Activated naive CD4-positive, alpha-beta T cell treated with anti-CD3 and anti-CD28 coated beads, Interleukin-2, amount 50 U/mL, for 24 hours (primary cell): ENCODE measurements around the gene ZFAND5.

ENCODE experiments used
- H3K27ac Mint-ChIP-seq: one replicate; pipeline ENCODE4 v1.8.0; 2021; ENCODE audit warnings: mild to moderate bottlenecking, mixed read lengths
- H3K27me3 Mint-ChIP-seq: one replicate; pipeline ENCODE4 v1.8.0; 2021; ENCODE audit warnings: mixed read lengths
- H3K36me3 Mint-ChIP-seq: one replicate; pipeline ENCODE4 v1.8.0; 2021; ENCODE audit warnings: mixed read lengths
- H3K4me1 Mint-ChIP-seq: one replicate; pipeline ENCODE4 v1.8.0; 2021; ENCODE audit warnings: mixed read lengths
- H3K4me3 Mint-ChIP-seq: one replicate; pipeline ENCODE4 v1.8.0; 2021; ENCODE audit warnings: mild to moderate bottlenecking, mixed read lengths
- H3K9me3 Mint-ChIP-seq: one replicate; pipeline ENCODE4 v1.8.0; 2021; ENCODE audit warnings: mixed read lengths

Gene ZFAND5

DNA sequence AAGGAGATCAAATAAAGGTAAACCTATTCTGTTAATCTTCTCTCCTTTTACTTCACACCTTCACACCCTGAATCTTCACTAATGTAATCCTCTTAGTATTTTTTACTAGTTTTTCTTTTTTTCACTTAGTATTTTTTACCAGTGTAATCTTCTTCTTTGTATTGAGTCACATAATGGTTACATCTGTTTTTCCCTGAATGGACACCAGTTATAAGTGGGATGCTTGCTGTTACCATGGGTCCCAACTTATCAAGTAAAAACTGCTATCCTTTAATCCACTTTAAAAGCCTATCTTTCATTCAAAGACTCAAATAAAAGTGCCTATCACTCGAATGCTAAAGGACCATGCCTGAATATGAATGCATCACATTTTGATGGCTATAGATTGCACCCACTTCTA, 15.1 kb downstream of the ZFAND5 start:
- Mint-ChIP-seq H3K36me3 (peaks cover 10% of the 10 kb centered on the region), H3K4me3 (no peak overlapping the region), H3K4me1 (peaks cover 16% of the 10 kb centered on the region), H3K27ac (no peak overlapping the region), H3K9me3 (no peaks in the 10 kb centered on the region), H3K27me3 (no peaks in the 10 kb centered on the region)

DNA sequence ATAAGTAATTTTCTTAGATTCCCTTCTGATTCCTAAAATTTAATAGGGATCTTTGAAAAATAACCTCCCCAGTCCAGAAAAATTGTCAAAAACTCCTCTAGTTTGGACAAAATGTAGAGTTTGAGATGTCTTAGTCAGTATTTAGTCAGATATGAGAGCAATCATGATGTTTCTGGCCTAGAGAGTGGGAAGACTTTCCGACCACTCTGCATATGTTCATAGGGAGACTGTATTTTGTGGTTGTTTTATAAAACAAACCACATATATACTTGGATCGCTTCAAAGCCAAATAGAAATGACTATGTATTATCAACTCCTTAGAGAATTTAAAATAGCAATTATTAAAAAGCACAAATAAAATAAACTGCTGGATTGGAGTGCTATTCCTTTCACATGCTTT, 15.8 kb downstream of the ZFAND5 start:
- Mint-ChIP-seq H3K27me3 (no peaks in the 10 kb centered on the region), H3K4me3 (no peak overlapping the region), H3K4me1 (peaks cover 16% of the 10 kb centered on the region), H3K36me3 (peaks cover 6% of the 10 kb centered on the region), H3K9me3 (no peaks in the 10 kb centered on the region), H3K27ac (no peak overlapping the region)

DNA sequence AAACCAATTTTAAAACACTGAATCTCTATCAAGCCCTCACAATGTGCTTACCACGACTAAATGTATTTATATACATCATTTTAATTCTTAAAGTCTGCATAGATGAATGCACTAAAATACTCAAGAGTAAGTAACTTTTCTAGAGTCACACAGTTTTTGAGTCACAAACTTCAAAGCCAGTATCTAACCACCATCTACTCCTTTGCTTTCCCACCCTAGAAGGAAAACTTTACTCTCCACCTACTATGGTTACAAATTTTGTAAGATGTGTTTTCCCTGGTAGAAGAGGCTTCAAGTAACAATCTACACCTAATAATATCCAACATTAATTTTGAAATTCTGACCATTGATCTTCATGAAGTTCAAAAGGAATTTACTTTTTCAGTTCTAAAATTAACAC, 18.7 kb downstream of the ZFAND5 start:
- no peaks in the 10 kb centered on the region for H3K27me3 Mint-ChIP-seq
- H3K36me3 Mint-ChIP-seq, result no peaks in the 10 kb centered on the region
- no peaks in the 10 kb centered on the region for H3K9me3 Mint-ChIP-seq
- H3K27ac Mint-ChIP-seq, result no peak overlapping the region
- no peak overlapping the region for H3K4me3 Mint-ChIP-seq
- H3K4me1 Mint-ChIP-seq, result peaks cover 16% of the 10 kb centered on the region

- Mint-ChIP-seq H3K36me3 (no peaks in the 10 kb centered on the region), H3K4me3 (no peak overlapping the region), H3K4me1 (no peaks in the 10 kb centered on the region), H3K9me3 (no peaks in the 10 kb centered on the region), H3K27ac (no peak overlapping the region), H3K27me3 (no peaks in the 10 kb centered on the region)
Observed at GRCh38 chr9:72338631-72339030, 26.4 kb downstream of the ZFAND5 start.

- Mint-ChIP-seq H3K9me3 (no peaks in the 10 kb centered on the region), H3K36me3 (no peaks in the 10 kb centered on the region), H3K4me1 (no peaks in the 10 kb centered on the region), H3K27ac (no peak overlapping the region), H3K4me3 (no peak overlapping the region), H3K27me3 (no peaks in the 10 kb centered on the region)
Observed at GRCh38 chr9:72337286-72337685, 27.7 kb downstream of the ZFAND5 start.

GRCh38 chr9:72334658-72335337, 30.2 kb downstream of the ZFAND5 start:
- no peaks in the 10 kb centered on the region for H3K9me3 Mint-ChIP-seq
- H3K4me1 Mint-ChIP-seq, result no peaks in the 10 kb centered on the region
- no peaks in the 10 kb centered on the region for H3K27me3 Mint-ChIP-seq
- no peak overlapping the region for H3K27ac Mint-ChIP-seq
- no peak overlapping the region for H3K4me3 Mint-ChIP-seq
- no peaks in the 10 kb centered on the region for H3K36me3 Mint-ChIP-seq

DNA sequence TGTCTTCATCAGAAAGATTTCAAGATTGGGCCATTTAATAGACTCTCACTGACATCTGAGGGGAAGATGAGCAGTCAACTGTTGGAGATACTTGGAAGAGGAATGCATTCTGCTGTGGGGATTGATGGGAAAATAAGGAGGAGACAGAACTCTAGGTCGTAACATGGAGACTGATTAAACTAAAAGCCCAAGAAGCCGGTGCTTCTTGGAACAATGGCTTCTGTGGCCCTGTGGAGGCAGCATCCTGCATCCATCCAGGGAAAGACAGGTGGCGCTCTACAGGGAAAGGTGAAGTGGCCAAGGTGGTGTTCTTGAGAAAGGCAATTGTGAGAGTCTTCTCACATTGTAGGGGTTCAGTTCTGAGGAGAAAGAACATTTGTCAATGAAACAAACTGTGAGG, 31.3 kb downstream of the ZFAND5 start:
- Mint-ChIP-seq H3K4me1 (no peaks in the 10 kb centered on the region), H3K27ac (no peak overlapping the region), H3K4me3 (no peak overlapping the region), H3K36me3 (no peaks in the 10 kb centered on the region), H3K27me3 (no peaks in the 10 kb centered on the region), H3K9me3 (no peaks in the 10 kb centered on the region)

GRCh38 chr9:72333197-72333596, 31.8 kb downstream of the ZFAND5 start:
- Mint-ChIP-seq H3K9me3 (no peaks in the 10 kb centered on the region), H3K4me3 (no peak overlapping the region), H3K4me1 (no peaks in the 10 kb centered on the region), H3K27me3 (no peaks in the 10 kb centered on the region), H3K27ac (no peak overlapping the region), H3K36me3 (no peaks in the 10 kb centered on the region)

- Mint-ChIP-seq H3K4me3 (no peak overlapping the region), H3K9me3 (no peaks in the 10 kb centered on the region), H3K27me3 (no peaks in the 10 kb centered on the region), H3K4me1 (no peaks in the 10 kb centered on the region), H3K27ac (no peak overlapping the region), H3K36me3 (no peaks in the 10 kb centered on the region)
Observed at GRCh38 chr9:72332351-72332750, 32.7 kb downstream of the ZFAND5 start.

DNA sequence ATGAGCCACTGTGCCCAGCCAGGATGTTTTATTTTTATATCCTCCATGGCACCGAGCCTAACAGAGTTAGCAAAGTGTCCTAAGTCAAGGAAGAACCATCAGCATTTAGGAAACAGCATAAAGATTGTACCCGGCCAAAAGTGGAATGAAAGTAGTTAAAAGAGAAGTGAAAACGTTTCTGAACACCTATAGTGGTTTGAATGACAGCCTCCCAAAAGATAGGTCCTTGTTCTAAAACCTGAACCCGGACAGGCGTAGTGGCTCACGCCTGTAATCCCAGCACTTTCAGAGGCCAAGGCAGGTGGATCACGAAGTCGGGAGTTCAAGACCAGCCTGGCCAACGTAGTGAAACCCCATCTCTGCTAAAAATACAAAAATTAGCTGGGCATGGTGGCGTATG, 37.4 kb downstream of the ZFAND5 start:
- no peak overlapping the region for H3K4me3 Mint-ChIP-seq
- H3K27ac Mint-ChIP-seq, result no peak overlapping the region
- no peaks in the 10 kb centered on the region for H3K36me3 Mint-ChIP-seq
- H3K9me3 Mint-ChIP-seq, result no peaks in the 10 kb centered on the region
- no peaks in the 10 kb centered on the region for H3K4me1 Mint-ChIP-seq
- no peaks in the 10 kb centered on the region for H3K27me3 Mint-ChIP-seq

- Mint-ChIP-seq H3K36me3 (no peaks in the 10 kb centered on the region), H3K9me3 (no peaks in the 10 kb centered on the region), H3K4me1 (no peaks in the 10 kb centered on the region), H3K27ac (no peak overlapping the region), H3K4me3 (no peak overlapping the region), H3K27me3 (no peaks in the 10 kb centered on the region)
Observed at GRCh38 chr9:72326641-72327040, 38.4 kb downstream of the ZFAND5 start.

DNA sequence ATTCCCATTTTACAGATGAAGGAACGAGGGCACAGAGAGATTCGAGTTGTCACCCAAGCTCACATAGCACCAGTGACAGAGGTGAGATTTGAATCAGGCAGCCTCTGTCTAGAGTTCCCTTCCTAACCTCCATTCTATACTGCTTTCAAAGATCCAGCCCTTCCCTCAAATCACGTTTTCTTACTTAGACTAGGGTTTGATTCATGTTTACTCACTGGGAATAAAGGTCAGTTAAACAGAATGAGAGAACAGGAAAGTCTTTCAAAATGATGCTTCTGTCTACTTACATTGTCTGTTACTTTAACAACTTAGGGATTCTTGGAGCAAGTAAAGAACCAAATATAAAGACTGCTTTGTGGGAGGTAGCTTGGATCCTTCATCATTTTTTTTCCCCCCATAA, 40.0 kb downstream of the ZFAND5 start:
- H3K27ac Mint-ChIP-seq, result no peak overlapping the region
- no peak overlapping the region for H3K4me3 Mint-ChIP-seq
- H3K36me3 Mint-ChIP-seq, result no peaks in the 10 kb centered on the region
- no peaks in the 10 kb centered on the region for H3K4me1 Mint-ChIP-seq
- H3K27me3 Mint-ChIP-seq, result no peaks in the 10 kb centered on the region
- H3K9me3 Mint-ChIP-seq, result no peaks in the 10 kb centered on the region

GRCh38 chr9:72322678-72323077, 42.3 kb downstream of the ZFAND5 start:
- no peaks in the 10 kb centered on the region for H3K36me3 Mint-ChIP-seq
- H3K27me3 Mint-ChIP-seq, result no peaks in the 10 kb centered on the region
- no peaks in the 10 kb centered on the region for H3K4me1 Mint-ChIP-seq
- no peak overlapping the region for H3K27ac Mint-ChIP-seq
- H3K9me3 Mint-ChIP-seq, result no peaks in the 10 kb centered on the region
- H3K4me3 Mint-ChIP-seq, result no peak overlapping the region

DNA sequence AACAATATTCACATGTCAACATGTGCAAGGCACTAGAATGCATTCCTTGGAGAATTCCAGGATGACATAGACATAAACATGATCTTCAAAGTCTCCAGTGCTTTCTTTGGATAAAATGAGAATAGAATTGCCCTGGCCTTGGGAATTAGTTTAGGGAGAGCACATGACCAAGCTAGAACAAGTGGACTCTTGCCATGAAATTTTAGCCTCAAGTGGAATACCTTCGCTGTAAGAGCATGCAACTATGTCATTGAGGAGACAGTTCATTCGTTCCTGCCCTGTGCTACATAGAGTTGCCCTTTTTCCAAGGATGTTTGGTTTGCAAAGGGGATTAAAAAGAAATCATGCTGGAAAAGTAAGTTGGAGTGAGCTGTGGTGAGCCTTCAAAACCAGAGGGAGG, 42.7 kb downstream of the ZFAND5 start:
- Mint-ChIP-seq H3K4me3 (no peak overlapping the region), H3K27me3 (no peaks in the 10 kb centered on the region), H3K9me3 (no peaks in the 10 kb centered on the region), H3K27ac (no peak overlapping the region), H3K36me3 (no peaks in the 10 kb centered on the region), H3K4me1 (no peaks in the 10 kb centered on the region)

DNA sequence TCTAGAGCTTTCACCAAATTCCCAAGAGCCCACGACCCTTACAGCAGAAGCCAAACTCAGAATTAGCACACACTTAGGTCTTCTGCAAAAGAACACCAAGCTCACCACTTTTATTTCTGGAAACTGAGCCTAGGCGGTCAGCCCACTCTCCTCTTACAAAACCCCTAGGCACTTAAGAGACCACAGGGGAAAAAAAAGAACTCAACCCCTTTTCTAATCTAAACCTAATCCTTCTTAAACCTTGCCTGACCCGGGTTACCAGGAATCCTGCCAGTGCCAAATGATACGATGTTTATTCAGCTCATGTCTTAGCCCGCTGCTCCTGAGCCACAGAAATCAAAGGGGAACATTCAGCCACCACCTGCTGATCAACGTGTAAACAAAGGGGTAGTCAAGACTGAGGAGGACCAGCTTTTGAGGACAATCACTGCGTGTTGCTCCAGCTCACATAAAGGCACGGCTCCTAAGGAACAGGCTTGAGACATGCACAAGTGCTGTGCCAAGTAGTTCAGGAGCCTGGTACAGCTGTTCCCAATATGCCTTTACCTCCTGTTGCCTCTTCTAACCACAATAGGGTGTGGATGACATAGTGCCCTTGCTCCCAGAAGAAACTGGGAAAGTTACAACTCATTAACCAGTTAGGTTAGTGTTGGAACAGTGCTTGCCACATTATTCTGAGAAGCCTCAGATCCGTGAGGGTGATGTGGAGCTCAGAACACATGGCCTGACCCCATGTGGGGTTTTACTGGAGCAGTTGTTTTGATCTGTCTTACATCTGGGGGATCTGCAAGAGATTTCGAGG, 49.3 kb downstream of the ZFAND5 start:
- Mint-ChIP-seq H3K9me3 (no peaks in the 10 kb centered on the region), H3K27ac (no peak overlapping the region), H3K27me3 (no peaks in the 10 kb centered on the region), H3K36me3 (no peaks in the 10 kb centered on the region), H3K4me3 (no peak overlapping the region), H3K4me1 (no peaks in the 10 kb centered on the region)

GRCh38 chr9:72315089-72315509, 49.9 kb downstream of the ZFAND5 start:
- Mint-ChIP-seq H3K9me3 (no peaks in the 10 kb centered on the region), H3K27me3 (no peaks in the 10 kb centered on the region), H3K4me3 (no peak overlapping the region), H3K27ac (no peak overlapping the region), H3K36me3 (no peaks in the 10 kb centered on the region), H3K4me1 (no peaks in the 10 kb centered on the region)
